ENCODE data around the gene MIEF1. TPM values are rescaled to one million over a fixed set of nuclear protein-coding genes. Genes with fewer than 3 reads are reported as not detected.

MIEF1 gene
- total RNA-seq: 10 to 100 TPM; 16.5 to 16.8 TPM
- long read RNA-seq, donor 1, full-length matches to known transcripts: 3 of 9 reads
- long read RNA-seq, donor 1, partial matches to known transcripts: 0 of 9 reads
- long read RNA-seq, donor 1, other reads (novel, unspliced or antisense): 6 of 9 reads
- long read RNA-seq, donor 2, full-length matches to known transcripts: 10 of 33 reads
- long read RNA-seq, donor 2, partial matches to known transcripts: 1 of 33 reads
- long read RNA-seq, donor 2, other reads (novel, unspliced or antisense): 22 of 33 reads

DNA sequence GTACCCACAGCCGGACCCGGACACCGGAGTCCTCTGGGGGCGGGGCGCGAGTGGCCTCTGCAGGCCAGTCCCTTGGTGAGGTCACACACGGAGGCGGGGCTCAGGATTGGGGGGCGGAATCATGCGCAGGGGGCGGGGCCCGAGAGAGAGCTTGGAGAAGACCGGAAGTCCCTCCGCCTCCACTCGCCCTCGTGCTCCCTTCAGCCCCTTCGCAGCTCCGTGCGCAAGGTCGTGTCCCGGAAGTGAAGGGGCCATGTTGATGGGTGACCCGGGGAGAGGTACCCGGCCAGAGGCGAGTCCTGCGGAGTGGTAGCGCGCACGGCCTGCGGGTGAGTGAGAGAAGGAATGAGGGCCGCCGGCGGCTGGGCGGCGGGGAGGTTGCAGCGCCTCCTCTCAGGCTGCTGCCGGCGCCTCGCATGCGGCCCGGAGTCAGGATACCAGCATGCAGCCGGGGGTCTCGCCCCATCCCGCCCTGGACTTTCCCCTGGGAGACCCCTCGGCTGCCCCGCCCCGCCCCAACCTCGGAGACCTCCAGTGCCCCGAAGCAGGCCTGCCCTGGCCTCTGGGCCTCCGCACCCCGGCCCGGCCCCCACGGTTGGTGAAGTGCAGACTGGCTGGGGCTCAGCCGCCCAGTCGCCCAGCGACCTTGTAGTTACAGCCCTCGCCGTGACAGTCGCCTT lies at the start of gene MIEF1:
Gene MIEF1 (plus strand): TSS at position 182 of the 680 bp plus-strand sequence. CDS start 9,005 bp downstream, outside the sequence.
- intact Hi-C loops (cut with DNase I): no loop called here
- peak; percentile 100 for DNase-seq (ENCODE audit: low spot score)

- no peak for DNase-seq (ENCODE audit: low spot score)
- intact Hi-C loops (cut with DNase I): no loop called here
Observed at GRCh38 chr22:39452740-39453040, 49.4 kb upstream of the MIEF1 start.

DNA sequence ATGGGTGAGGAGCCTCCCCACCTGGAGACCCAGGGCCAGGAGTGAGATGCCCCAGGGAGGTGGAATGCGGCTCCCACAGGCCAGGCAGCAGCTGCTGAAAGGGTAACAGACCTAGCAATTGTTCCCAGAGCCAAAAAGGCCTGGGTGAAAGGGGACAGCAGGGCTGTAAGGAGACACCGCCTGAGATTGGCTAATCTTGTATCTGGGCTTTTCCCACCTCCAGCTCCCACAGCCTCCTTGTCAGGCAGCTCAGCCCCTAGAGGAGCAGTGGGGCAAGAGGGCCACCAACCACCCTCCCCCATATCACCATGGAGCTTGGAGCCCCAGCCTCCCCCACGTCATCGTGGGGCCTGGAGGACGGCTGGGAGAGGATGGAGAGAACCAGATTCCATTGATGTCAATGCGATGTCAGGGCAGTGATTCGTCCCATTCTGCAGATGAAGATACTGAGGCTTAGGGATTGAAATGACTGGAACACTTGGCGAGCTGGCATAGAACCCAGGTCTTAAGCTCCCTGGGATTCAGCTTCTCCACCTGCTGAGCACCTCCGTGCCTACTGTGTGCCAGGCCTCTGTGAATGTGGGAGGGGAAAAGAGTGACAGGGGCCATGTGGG lies 48.2 kb upstream of the MIEF1 start:
- intact Hi-C loops (cut with DNase I): no loop called here

DNA sequence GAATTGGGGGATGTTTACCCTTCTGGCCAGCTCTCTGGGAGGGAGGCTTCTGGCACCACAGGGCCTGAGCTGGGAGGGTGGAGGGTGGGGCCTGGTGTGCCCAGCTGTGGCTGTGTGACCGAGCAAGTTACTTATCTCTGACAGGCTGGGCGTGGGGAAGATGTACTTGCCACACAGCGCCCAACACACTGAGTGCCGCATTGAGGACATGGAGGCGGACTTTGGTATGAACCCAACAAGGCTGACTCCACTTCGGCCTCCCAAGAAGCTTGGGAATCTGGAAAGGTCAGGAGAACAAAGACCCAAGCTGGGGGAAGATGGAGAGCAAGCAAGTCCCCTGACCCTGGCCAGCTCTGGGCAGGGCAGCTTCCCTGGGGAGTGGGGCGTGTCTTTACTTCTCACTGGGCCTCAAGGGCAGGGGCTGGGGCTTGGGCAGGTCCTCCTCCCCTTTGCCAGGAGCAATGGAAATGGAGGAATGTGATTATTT lies 47.7 kb upstream of the MIEF1 start:
- no peak for DNase-seq (ENCODE audit: low spot score)
- intact Hi-C loops (cut with DNase I): no loop called here

More for the DNA sequence above, 48.2 kb upstream of the MIEF1 start:
- no peak for DNase-seq (ENCODE audit: low spot score)

DNA sequence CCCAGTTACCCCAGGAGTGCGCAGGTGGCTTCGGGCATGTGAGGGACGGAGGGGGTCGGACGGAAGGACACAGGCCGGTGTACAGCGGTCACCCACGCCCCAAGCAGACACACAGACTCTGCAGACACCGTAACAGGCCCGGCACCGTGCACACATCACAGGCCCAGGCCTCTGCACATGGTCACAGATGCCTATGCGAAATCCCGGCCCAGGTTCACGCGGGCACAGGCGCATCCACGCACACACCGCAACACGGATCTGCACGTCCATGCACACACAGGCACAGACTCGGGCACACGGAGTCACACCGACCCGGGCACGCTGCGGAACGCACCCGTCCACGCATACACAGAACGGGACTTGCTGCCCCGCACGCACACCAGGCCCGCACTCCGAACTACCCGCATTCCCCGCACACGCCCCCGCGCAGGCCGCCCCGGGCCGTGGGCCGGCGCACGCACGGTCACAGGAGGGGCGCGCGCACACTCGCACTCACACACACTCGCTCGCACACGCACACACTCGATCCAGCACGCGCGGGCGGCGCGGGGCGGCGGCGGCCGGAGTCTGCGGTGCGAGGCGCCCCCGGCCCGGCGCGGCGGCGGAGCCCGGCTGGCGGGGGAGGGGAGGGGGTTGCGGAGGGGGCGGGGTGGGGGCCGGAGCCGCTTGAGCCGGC lies 45.4 kb upstream of the MIEF1 start, which contains the start of gene MGAT3:
Gene MGAT3 (plus strand): TSS at position 491 of the 676 bp plus-strand sequence. CDS start 30,336 bp downstream, outside the sequence.
- no peak for DNase-seq (ENCODE audit: low spot score)
- intact Hi-C loops (cut with DNase I): no loop called here

DNA sequence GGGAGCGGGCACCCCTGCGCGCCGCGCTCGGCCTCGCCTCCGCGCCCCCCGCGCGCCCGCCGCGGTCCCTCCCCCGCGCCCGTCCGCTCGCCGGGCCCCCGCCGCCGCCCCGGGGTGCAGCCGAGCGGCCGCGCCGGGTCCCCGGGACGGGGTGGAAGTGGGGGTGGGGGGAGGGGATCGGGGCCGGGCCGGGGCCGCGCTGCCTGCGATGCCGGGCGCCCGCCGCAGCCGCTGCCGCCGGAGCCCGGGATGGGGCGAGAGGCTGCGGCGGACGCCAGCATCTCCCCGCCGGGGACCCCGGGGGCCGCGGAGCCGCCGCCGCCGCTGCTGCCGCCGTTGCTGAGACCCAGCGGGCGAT lies 44.9 kb upstream of the MIEF1 start:
- DNase-seq (ENCODE audit: low spot score): no peak
- intact Hi-C loops (cut with DNase I): no loop called here

- no peak for DNase-seq (ENCODE audit: low spot score)
- intact Hi-C loops (cut with DNase I): no loop called here
Observed at GRCh38 chr22:39457556-39458443, 44.3 kb upstream of the MIEF1 start.

- intact Hi-C loops (cut with DNase I): no loop called here
- DNase-seq (ENCODE audit: low spot score): no peak
Observed at GRCh38 chr22:39458444-39459083, 43.5 kb upstream of the MIEF1 start.

GRCh38 chr22:39459681-39460080 lies 42.4 kb upstream of the MIEF1 start:
- no peak for DNase-seq (ENCODE audit: low spot score)
- intact Hi-C loops (cut with DNase I): no loop called here

GRCh38 chr22:39462443-39463221 lies 39.5 kb upstream of the MIEF1 start:
- intact Hi-C loops (cut with DNase I): no loop called here
- no peak for DNase-seq (ENCODE audit: low spot score)

DNA sequence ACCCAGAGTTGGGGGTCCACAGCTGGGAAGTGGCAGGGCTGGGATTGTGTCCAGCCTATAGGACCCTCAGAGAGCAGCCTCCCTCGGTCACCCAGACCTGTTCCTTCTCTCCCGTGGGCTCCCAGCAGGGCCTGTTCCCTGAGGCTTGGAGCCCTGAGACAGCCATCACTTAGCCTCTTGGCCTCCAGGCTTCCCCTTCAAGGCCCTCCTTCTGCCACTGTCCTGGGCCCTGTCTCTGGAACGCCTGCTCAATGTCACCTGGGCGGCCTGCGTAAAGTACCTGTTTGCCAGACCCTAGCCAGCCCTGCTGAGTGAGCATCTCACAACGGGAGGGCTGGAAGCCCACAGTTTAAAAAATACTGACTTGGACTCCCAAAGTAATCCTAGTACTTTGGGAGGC lies 38.8 kb upstream of the MIEF1 start:
- DNase-seq (ENCODE audit: low spot score): no peak
- intact Hi-C loops (cut with DNase I): no loop called here

GRCh38 chr22:39463931-39464390 lies 38.1 kb upstream of the MIEF1 start:
- no peak for DNase-seq (ENCODE audit: low spot score)
- intact Hi-C loops (cut with DNase I): no loop called here

DNA sequence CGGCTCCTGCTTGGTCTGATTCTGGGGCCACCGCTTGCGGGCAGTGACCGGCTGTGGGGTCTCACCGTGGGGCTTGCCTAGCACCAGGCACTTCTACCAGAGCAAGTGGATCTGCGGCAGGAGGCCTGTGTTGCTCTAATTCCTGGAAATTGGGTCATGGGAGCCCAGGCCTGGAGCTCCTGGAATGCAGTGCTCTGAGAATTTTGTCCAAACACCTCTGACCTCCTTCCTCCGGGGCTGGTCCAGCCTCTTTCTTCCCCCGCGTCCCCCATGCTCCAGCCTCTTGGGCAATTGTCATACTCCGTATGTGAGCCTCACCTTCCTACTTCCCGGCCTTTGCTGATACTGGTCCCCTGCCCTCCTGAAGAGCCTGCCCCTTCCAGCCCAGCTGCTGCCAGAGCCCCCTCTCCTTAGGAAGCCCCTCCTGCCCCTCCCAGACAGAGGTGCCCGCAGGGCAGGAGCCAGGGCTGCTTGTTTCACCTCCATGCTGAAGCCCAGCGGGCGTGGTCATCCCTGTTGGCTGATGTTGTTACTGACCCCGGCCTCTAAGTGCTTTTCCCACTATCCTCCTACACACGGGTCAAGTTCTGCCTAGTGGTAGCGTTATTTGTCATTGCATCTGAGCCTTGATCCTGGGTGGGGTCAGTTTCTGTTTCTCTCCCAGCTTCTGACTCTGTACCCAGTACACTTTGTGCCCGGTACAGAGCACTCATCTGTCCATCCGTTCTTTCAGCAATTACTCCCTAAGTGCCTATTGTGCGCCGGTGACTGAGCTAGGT lies 35.7 kb upstream of the MIEF1 start:
- intact Hi-C loops (cut with DNase I): no loop called here
- no peak for DNase-seq (ENCODE audit: low spot score)

GRCh38 chr22:39467390-39467895 lies 34.6 kb upstream of the MIEF1 start:
- no peak for DNase-seq (ENCODE audit: low spot score)
- intact Hi-C loops (cut with DNase I): no loop called here

- intact Hi-C loops (cut with DNase I): no loop called here
Observed at GRCh38 chr22:39468487-39469325, 33.4 kb upstream of the MIEF1 start.

GRCh38 chr22:39469326-39469680 lies 32.8 kb upstream of the MIEF1 start:
- intact Hi-C loops (cut with DNase I): no loop called here
- no peak for DNase-seq (ENCODE audit: low spot score)

More at GRCh38 chr22:39468487-39469325, 33.4 kb upstream of the MIEF1 start:
- DNase-seq (ENCODE audit: low spot score): no peak
